ENCODE data around the gene LRP3.

Gene LRP3

DNA sequence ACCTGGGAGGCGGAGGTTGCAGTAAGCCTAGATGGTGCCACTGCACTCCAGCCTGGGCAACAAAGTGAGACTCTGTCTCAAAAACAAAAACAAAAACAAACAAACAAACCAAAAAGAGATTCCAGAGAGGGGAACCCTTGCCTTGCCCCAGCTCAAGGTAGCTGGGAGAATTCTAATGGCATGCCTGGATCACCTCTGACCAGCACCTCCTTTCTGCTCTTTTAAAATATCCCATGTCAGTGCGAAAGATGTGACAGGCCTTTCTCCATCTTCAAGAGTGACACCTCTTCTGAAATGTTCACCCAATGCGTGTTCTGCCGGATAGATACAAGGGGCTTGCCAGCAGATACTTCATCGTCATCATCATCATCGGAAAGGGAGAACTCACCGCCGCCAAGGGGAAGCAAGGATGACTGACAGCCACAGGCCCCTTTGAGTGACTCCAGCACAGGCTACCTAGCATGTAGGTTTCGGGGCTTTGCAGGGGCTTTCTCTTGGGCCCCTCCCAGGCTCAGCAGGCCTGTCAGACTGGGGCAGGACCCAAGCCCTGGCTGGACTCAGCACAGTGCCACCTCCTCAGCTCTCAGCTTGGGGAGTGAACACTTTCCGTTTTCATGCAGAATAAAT lies 18.9 kb upstream of the LRP3 start:
- DNase-seq (ENCODE audit: low read depth), result no peak
- peak overlapping the region; percentile 77 for H3K4me3 ChIP-seq (ENCODE audit: low read depth, low read length)
- TF ChIP-seq MYC (IDR thresholded peaks at IDR 0.05; ENCODE audit: low read depth, low read length), result no peak
- TF ChIP-seq, protein P1, sequence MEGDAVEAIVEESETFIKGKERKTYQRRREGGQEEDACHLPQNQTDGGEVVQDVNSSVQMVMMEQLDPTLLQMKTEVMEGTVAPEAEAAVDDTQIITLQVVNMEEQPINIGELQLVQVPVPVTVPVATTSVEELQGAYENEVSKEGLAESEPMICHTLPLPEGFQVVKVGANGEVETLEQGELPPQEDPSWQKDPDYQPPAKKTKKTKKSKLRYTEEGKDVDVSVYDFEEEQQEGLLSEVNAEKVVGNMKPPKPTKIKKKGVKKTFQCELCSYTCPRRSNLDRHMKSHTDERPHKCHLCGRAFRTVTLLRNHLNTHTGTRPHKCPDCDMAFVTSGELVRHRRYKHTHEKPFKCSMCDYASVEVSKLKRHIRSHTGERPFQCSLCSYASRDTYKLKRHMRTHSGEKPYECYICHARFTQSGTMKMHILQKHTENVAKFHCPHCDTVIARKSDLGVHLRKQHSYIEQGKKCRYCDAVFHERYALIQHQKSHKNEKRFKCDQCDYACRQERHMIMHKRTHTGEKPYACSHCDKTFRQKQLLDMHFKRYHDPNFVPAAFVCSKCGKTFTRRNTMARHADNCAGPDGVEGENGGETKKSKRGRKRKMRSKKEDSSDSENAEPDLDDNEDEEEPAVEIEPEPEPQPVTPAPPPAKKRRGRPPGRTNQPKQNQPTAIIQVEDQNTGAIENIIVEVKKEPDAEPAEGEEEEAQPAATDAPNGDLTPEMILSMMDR (IDR thresholded peaks at IDR 0.05; ENCODE audit: low read depth, low read length), result no peak
- TF ChIP-seq POLR2A (IDR thresholded peaks at IDR 0.05; ENCODE audit: extremely low read depth, insufficient read length), result no peak
- TF ChIP-seq, protein P2, sequence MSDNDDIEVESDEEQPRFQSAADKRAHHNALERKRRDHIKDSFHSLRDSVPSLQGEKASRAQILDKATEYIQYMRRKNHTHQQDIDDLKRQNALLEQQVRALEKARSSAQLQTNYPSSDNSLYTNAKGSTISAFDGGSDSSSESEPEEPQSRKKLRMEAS (IDR thresholded peaks at IDR 0.05; ENCODE audit: low read depth, low read length), result no peak

DNA sequence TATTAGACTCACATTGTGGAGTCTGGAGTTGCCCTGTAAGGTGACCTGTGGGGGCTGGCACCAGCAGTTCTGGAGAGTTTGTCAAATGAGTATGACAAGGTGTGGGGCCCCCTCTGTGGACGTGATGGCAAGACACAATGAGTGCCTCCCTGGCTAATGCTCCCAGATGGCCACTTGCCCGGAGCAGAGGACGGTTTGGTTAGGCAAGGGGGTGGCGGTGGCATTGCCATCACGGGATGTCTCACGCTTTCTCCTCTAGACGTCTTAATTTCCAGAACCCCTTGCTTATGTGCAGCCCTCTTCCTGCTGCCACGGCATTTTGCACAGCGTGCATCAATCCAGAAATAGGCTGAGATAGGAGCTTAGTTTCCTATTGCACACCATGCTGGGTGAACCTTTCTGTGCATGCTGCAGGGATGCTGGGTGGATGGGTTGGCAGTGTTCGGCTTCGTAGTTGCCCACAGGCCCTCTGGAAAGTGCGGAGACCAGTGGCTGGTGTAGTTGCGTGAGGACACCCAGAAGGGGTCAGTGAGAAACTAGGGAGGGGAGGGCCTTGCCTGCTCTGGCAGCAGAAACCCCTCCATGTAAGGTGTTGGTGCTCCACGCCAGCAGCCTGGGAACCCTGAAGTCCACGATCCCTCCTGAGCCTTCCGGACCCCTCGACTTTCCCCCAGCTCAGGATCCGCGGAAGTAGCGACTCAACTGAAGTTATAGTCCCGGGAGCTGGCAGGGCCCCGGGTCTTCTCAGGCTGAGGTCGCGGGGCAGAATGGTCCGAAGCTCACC lies 18.1 kb upstream of the LRP3 start:
- TF ChIP-seq POLR2A (IDR thresholded peaks at IDR 0.05; ENCODE audit: extremely low read depth, insufficient read length), result no peak
- TF ChIP-seq, protein P1 (IDR thresholded peaks at IDR 0.05; ENCODE audit: low read depth, low read length), result peak; percentile 1
- no peak for TF ChIP-seq MYC (IDR thresholded peaks at IDR 0.05; ENCODE audit: low read depth, low read length)
- H3K4me3 ChIP-seq (ENCODE audit: low read depth, low read length), result peak overlapping the region; percentile 77
- DNase-seq (ENCODE audit: low read depth), result peak; percentile 53

DNA sequence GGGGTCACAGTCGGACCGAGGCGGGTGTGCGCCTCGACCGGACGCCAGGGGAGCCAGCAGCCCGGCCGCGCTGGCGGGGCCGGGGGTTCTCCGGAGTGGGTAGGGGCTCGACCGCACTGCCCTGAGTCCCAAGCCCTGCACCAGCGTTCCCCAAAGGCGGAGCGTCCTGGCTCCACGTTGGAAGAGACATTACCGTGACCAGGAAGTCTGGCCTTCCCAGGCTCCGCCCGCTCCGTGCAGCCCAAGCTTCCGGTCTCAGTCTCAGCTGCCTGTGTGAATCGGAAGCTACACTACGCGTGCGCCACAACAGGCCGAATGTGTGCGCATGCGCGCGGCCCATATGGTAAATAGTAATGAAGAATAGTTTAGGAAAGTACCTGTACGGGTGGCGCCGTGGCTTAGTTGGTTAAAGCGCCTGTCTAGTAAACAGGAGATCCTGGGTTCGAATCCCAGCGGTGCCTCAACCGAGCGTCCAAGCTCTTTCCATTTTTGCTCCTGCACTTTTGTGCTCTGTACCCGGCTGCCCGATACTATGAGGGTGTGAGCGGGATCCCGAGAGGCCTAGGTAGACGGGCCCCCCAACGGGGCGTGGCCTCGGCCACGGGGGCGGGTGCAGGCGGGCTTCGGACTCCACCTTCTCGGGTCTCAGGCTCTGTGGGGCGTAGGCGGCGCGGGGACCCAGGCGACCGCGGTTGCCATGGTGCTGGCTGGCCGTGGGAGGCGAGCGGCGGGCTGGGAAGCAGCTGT lies 17.3 kb upstream of the LRP3 start:
- DNase-seq (ENCODE audit: low read depth), result peak; percentile 97
- H3K4me3 ChIP-seq (ENCODE audit: low read depth, low read length), result peak overlapping the region; percentile 77
- TF ChIP-seq, protein P1 (IDR thresholded peaks at IDR 0.05; ENCODE audit: low read depth, low read length), result no peak
- peak; percentile 26; the same call in 1 of the 2 replicates for TF ChIP-seq MYC (IDR thresholded peaks at IDR 0.05; ENCODE audit: low read depth, low read length)
- peak; percentile 89 for TF ChIP-seq POLR2A (IDR thresholded peaks at IDR 0.05; ENCODE audit: extremely low read depth, insufficient read length)
- TF ChIP-seq, protein P2 (IDR thresholded peaks at IDR 0.05; ENCODE audit: low read depth, low read length), result peak; percentile 22

DNA sequence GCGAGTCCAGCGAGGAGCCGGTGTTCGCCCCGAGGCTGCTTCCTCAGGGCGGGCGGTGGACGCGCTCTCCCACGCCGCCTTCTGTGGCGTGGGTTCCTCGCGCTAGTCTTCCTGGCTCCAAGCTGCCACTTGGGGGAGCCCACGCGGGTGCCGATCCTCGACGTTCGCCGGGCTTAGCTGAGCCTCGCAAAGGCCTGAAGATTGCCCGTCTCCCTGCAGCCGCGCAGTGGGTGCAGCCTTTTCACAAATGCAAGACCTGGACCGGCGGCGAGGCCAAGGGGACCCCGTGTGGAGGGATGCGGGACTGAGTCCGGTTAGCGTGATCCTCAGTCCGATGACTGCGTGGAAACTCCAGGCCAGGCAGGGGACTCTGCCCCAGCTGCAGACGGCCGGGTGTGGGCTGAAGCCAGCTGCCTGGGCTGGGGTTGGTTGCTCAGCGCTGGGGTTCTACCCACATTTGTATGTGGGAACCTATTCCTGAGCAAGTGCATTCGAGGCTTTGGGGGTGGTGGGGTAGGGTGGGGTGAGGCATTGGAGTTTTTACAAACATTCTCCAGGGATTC lies 16.6 kb upstream of the LRP3 start:
- TF ChIP-seq MYC (IDR thresholded peaks at IDR 0.05; ENCODE audit: low read depth, low read length), result no peak; the same call in 1 of the 2 replicates
- TF ChIP-seq, protein P2 (IDR thresholded peaks at IDR 0.05; ENCODE audit: low read depth, low read length), result peak; percentile 25; the same call in 1 of the 2 replicates
- no peak for DNase-seq (ENCODE audit: low read depth)
- H3K4me3 ChIP-seq (ENCODE audit: low read depth, low read length), result peak overlapping the region; percentile 47

DNA sequence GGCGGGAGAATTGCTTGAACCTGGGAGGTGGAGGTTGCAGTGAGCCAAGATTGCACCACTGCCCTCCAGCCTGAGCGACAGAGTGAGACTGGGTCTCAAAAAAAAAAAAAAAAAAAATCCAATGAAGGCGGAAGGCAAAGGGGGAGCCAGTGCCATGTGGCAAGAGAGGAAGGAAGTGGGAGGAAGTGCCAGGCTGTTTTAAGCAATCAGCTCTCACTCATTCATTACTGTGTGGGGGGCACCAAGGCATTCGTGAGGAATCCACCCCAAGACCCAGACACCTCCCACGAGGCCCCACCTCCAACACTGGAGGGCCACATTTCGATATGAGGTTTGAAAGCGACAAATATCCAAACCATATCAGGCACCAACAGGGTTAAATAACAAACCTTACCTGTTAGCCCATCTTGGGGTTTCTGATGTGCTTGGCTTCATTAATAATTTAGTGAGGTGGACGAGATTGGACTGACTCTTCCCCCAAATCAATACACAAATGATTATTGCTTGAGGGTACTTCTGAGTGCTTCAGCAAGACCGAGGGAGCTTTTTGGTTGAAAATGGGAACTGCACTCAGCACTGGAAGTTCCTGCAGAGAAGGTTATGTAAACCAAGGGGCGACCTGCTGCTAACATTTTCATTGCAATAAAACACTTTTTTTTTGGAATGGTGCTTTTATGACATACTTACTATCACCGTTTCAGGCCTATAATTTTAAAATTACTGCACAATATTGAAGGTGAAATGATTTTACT lies 7.5 kb upstream of the LRP3 start:
- TF ChIP-seq, protein P2 (IDR thresholded peaks at IDR 0.05; ENCODE audit: low read depth, low read length), result peak; percentile 50; the same call in 1 of the 2 replicates
- TF ChIP-seq MYC (IDR thresholded peaks at IDR 0.05; ENCODE audit: low read depth, low read length) (peak; percentile 41; the same call in 1 of the 2 replicates), POLR2A (IDR thresholded peaks at IDR 0.05; ENCODE audit: extremely low read depth, insufficient read length) (no peak)
- TF ChIP-seq, protein P1 (IDR thresholded peaks at IDR 0.05; ENCODE audit: low read depth, low read length), result no peak
- peak; percentile 73 for DNase-seq (ENCODE audit: low read depth)
- H3K4me3 ChIP-seq (ENCODE audit: low read depth, low read length), result no peak overlapping the region
